Measurements from ENCODE around the gene ADGRL2.
A peak's percentile ranks its signal among the peaks of the same experiment; 100 is the strongest.

Gene ADGRL2

GRCh38 chr1:81801651-81802456 is 1.1 kb downstream of the ADGRL2 start:
- TF ChIP-seq, protein P1, sequence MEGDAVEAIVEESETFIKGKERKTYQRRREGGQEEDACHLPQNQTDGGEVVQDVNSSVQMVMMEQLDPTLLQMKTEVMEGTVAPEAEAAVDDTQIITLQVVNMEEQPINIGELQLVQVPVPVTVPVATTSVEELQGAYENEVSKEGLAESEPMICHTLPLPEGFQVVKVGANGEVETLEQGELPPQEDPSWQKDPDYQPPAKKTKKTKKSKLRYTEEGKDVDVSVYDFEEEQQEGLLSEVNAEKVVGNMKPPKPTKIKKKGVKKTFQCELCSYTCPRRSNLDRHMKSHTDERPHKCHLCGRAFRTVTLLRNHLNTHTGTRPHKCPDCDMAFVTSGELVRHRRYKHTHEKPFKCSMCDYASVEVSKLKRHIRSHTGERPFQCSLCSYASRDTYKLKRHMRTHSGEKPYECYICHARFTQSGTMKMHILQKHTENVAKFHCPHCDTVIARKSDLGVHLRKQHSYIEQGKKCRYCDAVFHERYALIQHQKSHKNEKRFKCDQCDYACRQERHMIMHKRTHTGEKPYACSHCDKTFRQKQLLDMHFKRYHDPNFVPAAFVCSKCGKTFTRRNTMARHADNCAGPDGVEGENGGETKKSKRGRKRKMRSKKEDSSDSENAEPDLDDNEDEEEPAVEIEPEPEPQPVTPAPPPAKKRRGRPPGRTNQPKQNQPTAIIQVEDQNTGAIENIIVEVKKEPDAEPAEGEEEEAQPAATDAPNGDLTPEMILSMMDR (IDR thresholded peaks at IDR 0.05; ENCODE audit: extremely low read depth, missing control alignments) = no peak
- peak; percentile 41 for DNase-seq (ENCODE audit: low spot score)

DNA sequence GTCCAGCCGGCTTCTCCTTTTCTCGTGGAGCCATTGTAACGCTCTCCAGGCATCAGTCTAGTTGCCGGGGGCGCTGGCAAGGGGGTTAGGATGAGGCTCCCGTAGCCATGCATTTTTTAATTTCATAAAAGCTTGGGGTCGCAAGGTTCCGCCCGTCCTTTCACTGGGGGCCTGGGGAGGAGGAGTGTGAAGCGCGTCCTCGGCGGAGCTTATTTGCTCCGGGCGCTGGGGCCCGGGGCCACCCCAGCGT is 1.6 kb downstream of the ADGRL2 start:
- TF ChIP-seq, protein P1 (IDR thresholded peaks at IDR 0.05; ENCODE audit: extremely low read depth, missing control alignments) = no peak
- no peak for DNase-seq (ENCODE audit: low spot score)

DNA sequence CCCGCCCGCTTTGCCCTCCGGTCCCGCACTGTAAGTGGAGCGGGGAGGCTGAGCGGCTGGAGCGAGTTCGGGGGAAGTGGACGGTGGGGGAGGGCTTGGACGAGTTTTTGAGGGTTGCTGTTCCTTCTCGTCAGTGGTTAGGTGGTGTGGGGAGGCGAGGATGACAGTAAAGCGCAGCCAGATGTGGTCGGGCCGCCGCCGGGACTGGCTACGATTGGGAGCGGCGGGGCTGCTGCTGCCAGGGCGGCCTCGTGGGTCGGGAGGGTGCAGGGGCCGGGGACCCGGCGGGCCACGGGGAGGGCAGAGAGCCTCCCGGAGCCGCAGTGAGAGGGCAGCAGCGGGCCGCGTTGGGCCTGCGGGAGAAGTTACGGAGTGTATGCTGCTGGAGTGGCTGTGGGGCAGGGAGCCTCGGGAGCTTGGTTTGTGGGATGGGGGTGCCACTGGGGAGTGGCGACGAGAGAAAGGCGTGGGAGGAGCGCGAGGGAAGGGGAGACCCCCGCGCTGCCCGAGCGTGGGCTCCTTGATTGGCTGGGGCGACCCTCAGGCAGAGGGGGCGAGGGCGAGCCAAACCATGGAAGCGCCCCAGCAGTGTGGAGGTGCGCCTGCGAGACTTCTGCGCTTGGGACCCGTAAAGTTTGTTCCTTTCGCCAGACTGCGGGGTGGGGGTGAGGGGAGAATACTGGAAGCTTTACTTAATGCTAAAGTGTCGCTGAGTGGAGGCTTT is 2.1 kb downstream of the ADGRL2 start:
- TF ChIP-seq, protein P1 (IDR thresholded peaks at IDR 0.05; ENCODE audit: extremely low read depth, missing control alignments) = no peak
- DNase-seq (ENCODE audit: low spot score) = peak; percentile 23

DNA sequence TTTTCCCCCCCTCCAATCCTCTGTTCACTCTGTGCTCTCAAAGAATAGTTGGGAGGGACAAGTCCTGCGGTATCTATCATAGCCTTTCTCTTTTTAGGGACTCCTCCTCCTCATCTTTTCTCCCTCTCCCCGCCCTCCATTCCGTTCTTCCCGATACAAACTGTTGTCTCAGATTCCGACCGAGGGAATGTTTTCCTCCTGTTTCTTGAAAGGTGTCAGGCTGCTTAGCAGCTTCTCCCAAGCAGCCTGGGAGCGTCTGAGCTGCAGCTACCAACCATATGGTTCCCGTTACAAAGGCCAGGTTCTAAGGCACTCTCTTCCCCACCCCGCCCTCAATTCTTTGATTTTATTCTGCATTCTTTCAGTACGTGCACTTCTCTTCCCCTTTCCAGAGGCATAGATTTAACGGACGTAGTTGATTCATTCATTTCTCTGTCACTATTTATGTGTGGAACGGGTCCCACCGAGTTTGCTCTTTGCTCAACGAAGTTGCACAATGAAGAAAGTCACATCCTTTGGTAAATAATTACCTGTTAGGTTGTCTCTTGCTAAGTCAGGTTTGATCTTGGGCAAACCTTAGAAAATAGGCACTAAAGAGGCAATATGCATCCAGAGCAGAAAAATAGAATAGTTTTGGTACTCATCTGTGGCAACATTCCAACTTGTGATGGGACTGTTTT is 2.8 kb downstream of the ADGRL2 start:
- TF ChIP-seq, protein P1 (IDR thresholded peaks at IDR 0.05; ENCODE audit: extremely low read depth, missing control alignments) = no peak
- peak; percentile 9 for DNase-seq (ENCODE audit: low spot score)

DNA sequence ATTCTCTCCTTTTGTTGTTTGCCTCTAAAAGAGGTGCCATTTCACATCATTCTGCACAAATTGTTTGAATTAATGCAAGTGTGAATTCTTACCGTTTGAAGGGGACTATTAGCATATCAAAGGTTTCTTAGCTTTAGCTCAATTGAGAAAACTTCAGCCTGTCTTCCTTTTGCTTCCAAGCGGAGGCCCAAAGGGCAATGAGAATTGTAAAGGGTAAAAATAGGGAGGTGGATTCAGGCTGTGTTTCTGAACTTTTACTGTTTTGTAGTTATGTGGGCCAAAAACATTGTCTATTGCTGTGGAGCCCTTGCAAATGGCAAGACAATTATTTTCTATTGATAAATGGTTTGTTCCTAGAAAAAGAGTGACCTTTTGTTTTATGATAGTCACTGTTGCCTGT is 3.6 kb downstream of the ADGRL2 start:
- DNase-seq (ENCODE audit: low spot score) = no peak
- TF ChIP-seq, protein P1 (IDR thresholded peaks at IDR 0.05; ENCODE audit: extremely low read depth, missing control alignments) = no peak

DNA sequence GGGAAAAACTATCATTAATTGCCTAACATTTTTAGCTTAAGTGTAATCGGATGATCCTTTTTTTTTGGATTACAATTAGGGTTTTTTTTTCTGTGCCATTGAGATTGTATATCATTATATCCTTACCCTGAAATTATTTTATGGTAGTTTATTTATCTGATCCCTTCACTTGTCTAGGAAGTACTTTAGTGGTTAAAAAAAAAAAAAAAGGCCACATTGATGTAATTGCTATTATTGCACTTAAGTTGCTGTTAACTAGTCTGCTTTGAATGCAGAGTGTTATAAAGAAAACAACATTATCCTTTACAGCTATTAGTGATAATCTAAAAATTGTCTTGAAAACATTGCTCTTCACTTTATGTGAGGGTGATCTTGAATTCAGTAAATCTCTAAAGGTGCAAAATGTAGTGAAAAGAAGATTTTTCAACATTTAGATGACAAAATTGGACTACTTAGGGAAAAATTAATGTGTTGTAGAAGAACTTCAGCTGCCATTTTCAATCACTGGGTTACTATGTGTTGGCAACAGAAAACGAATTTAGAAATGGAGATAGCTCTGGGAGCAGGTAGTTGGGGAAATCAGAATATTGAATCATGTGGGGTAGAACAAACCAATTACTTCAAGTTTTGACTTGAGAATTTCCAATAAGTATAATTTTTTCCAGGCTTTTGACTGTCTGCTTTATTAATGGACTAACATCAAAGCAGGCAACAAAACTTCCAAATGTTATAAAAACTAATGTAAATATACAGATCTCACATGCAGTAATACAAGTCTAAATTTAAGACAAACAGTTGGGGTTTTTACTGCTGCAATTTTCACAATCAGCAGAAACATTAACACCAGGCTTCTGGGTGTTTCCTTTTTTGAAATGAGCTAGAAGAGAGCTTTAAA is 5.0 kb downstream of the ADGRL2 start:
- TF ChIP-seq, protein P1 (IDR thresholded peaks at IDR 0.05; ENCODE audit: extremely low read depth, missing control alignments) = no peak
- DNase-seq (ENCODE audit: low spot score) = no peak

All from GM20000 (cell line).